IPS-18a (cell line): ENCODE data around the gene SIPA1L2.

ENCODE experiments used
- H3K27ac ChIP-seq: one replicate; pipeline ENCODE4 v1.5.1; 2013; ENCODE audit warnings: low read length
- H3K27me3 ChIP-seq: one replicate; pipeline ENCODE4 v1.6.1; 2013; ENCODE audit warnings: mild to moderate bottlenecking, low read length; ENCODE audit not compliant: control insufficient read depth, insufficient read depth
- H3K36me3 ChIP-seq: one replicate; pipeline ENCODE4 v1.6.1; 2013; ENCODE audit warnings: low read depth, low read length; ENCODE audit not compliant: control insufficient read depth
- H3K4me1 ChIP-seq: one replicate; pipeline ENCODE4 v1.6.1; 2013; ENCODE audit warnings: low read depth, low read length; ENCODE audit not compliant: control insufficient read depth
- H3K4me3 ChIP-seq: one replicate; pipeline ENCODE4 v1.5.1; 2013; ENCODE audit warnings: low read length
- H3K9ac ChIP-seq: one replicate; pipeline ENCODE4 v1.6.1; 2013; ENCODE audit warnings: mild to moderate bottlenecking, low read length, moderate library complexity
- H3K9me3 ChIP-seq: one replicate; pipeline ENCODE4 v1.6.1; 2013; ENCODE audit warnings: low read depth, low read length; ENCODE audit not compliant: control insufficient read depth

Gene SIPA1L2

GRCh38 chr1:232626452-232626851, 3.5 kb downstream of the SIPA1L2 start:
- Histone ChIP-seq H3K4me3 (no peak overlapping the region), H3K27ac (no peak overlapping the region), H3K9ac (no peak overlapping the region), H3K4me1 (peaks cover 40% of the 10 kb centered on the region), H3K27me3 (peaks cover 30% of the 10 kb centered on the region), H3K9me3 (no peaks in the 10 kb centered on the region), H3K36me3 (no peaks in the 10 kb centered on the region)

- no peak overlapping the region for H3K27ac ChIP-seq
- H3K36me3 ChIP-seq, result no peaks in the 10 kb centered on the region
- H3K9me3 ChIP-seq, result no peaks in the 10 kb centered on the region
- no peak overlapping the region for H3K9ac ChIP-seq
- peaks cover 20% of the 10 kb centered on the region for H3K27me3 ChIP-seq
- no peak overlapping the region for H3K4me3 ChIP-seq
- H3K4me1 ChIP-seq, result peaks cover 45% of the 10 kb centered on the region
These were observed 4.5 kb downstream of the SIPA1L2 start for GRCh38 chr1:232625319-232625868.

DNA sequence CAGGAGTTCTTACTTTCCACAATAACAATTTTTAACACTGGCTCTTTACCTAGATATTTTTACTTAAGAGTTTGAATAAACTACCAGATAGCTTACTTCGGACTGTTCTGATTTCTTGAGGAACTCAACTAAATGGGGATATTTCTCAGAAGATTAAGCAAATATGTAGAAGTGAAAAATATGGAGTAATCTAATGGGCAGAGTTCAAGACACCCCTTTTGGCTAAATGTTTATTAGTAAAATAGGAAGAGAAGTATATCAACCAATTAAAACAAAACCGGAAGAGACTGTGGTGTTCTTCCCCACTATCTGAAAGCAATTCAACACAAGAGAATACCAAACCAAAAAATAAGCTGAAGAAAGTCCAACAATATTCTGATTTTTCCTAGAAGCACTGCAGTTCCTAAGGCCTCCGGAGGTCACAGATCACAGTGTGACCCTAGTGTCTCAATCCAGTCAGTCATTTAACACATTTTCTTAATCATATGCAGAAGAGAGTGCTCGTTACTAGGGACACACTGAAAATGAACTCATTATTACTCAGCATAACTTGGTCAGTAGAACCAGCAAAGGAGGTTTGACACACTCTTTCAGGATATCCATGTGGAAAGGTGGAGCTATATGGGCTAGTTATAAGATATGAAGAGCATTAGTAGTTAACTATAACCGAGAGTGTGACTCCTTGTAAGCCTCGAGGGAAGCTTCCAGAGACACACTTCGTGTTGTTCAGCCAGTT, 5.2 kb downstream of the SIPA1L2 start:
- Histone ChIP-seq H3K36me3 (no peaks in the 10 kb centered on the region), H3K9me3 (no peaks in the 10 kb centered on the region), H3K4me1 (peaks cover 52% of the 10 kb centered on the region), H3K27me3 (peaks cover 20% of the 10 kb centered on the region), H3K27ac (no peak overlapping the region), H3K9ac (no peak overlapping the region), H3K4me3 (no peak overlapping the region)

DNA sequence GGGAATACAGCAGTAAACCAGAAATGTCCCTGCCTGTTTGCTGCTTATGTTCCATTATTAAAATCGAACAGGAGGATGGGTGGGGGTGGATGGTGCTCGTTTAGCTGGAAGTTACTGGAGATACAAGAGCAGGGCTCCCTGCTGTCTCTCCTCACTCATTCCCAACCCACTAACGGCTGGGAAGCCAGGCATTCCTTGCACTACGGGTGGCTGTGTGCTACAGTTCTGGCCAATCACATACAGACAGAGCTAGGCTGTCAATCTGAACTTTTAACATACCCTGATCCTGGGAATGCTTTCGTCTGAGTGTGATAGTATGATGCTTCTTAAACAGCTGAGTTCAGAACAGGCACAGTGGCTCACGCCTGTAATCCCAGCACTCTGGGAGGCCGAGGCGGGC, 7.0 kb downstream of the SIPA1L2 start:
- Histone ChIP-seq H3K9ac (no peak overlapping the region), H3K4me1 (peaks cover 52% of the 10 kb centered on the region), H3K27ac (no peak overlapping the region), H3K9me3 (no peaks in the 10 kb centered on the region), H3K27me3 (peaks cover 12% of the 10 kb centered on the region), H3K36me3 (no peaks in the 10 kb centered on the region), H3K4me3 (peak overlapping the region; percentile 7)

DNA sequence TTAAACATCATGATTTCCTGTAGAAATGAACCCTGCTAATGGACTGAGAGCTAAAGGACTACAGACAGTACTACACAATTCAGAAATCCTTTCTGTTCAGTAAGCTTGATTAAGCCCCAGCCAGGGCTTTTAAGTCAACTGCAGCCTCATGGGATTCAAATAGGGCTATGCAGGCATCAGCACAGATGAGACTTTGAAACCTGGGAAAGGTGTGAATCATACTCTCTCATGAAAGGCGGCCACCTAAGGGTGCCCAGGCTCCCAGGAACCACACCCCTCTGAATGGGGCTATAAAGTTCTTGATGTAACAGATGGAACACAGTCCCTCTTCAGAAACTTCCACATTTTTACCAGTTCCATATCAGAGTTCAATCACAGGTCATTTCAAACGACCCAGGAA, 7.6 kb downstream of the SIPA1L2 start:
- Histone ChIP-seq H3K4me3 (no peak overlapping the region), H3K9ac (no peak overlapping the region), H3K27ac (no peak overlapping the region), H3K36me3 (no peaks in the 10 kb centered on the region), H3K4me1 (peaks cover 54% of the 10 kb centered on the region), H3K9me3 (no peaks in the 10 kb centered on the region), H3K27me3 (peaks cover 9% of the 10 kb centered on the region)

GRCh38 chr1:232621050-232621449, 8.9 kb downstream of the SIPA1L2 start:
- Histone ChIP-seq H3K27ac (no peak overlapping the region), H3K27me3 (peaks cover 9% of the 10 kb centered on the region), H3K4me1 (peaks cover 54% of the 10 kb centered on the region), H3K9ac (no peak overlapping the region), H3K36me3 (no peaks in the 10 kb centered on the region), H3K9me3 (no peaks in the 10 kb centered on the region), H3K4me3 (no peak overlapping the region)

GRCh38 chr1:232620356-232620969, 9.5 kb downstream of the SIPA1L2 start:
- Histone ChIP-seq H3K9ac (no peak overlapping the region), H3K27ac (no peak overlapping the region), H3K4me3 (no peak overlapping the region)

DNA sequence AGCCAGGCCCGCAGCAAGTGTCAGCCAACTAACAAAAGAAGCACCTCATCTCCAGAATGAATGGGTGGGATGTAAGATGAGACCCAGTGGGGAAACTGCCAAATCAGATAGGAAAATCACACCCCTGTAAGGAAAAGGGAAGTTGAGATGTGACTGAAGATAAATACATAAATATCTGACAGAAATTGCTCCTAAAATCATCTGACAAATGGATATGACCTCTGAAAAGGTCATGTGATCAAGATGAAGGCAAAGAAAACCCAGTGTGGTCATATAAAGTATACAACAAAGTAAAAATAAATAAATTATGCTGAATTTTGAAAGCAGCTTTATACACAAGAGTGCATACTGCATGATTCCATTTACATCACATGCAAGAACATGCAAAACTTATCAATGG, 12.7 kb downstream of the SIPA1L2 start:
- H3K9me3 ChIP-seq, result no peaks in the 10 kb centered on the region
- H3K36me3 ChIP-seq, result no peaks in the 10 kb centered on the region
- no peak overlapping the region for H3K4me3 ChIP-seq
- H3K27me3 ChIP-seq, result peaks cover 9% of the 10 kb centered on the region
- no peak overlapping the region for H3K27ac ChIP-seq
- peaks cover 44% of the 10 kb centered on the region for H3K4me1 ChIP-seq
- no peak overlapping the region for H3K9ac ChIP-seq

More at GRCh38 chr1:232620356-232620969, 9.5 kb downstream of the SIPA1L2 start:
- no peaks in the 10 kb centered on the region for H3K9me3 ChIP-seq
- no peaks in the 10 kb centered on the region for H3K36me3 ChIP-seq
- peaks cover 52% of the 10 kb centered on the region for H3K4me1 ChIP-seq
- peaks cover 9% of the 10 kb centered on the region for H3K27me3 ChIP-seq

DNA sequence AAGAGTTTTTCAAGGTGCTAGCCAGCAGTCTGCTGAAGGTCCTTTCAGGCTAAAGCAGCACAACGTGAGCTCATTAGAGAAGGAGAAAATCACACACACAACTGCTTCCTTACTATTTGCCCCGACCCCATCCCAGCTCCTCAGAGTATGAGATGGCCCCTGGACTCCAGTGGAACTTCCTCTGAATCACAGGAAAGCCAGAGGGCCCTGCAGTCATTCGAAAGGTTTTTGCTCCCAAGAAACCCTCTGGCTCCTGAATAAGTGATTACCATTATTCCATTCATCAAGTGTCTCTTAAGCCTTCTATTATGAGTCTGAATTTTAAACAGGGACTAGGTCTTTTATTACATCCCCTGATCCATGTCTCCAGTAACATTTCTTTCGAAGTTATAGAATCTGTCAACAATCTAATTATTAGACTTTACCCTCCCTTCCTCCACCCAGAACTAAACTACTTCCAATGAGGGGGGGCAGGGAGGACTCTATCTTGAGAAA, 14.6 kb downstream of the SIPA1L2 start:
- Histone ChIP-seq H3K27ac (no peak overlapping the region), H3K9ac (no peak overlapping the region), H3K4me3 (no peak overlapping the region), H3K4me1 (peaks cover 33% of the 10 kb centered on the region), H3K36me3 (no peaks in the 10 kb centered on the region), H3K27me3 (peaks cover 9% of the 10 kb centered on the region), H3K9me3 (no peaks in the 10 kb centered on the region)

- Histone ChIP-seq H3K9ac (no peak overlapping the region), H3K9me3 (no peaks in the 10 kb centered on the region), H3K36me3 (no peaks in the 10 kb centered on the region), H3K4me1 (peaks cover 27% of the 10 kb centered on the region), H3K27ac (no peak overlapping the region), H3K27me3 (peaks cover 9% of the 10 kb centered on the region), H3K4me3 (no peak overlapping the region)
These were observed 15.1 kb downstream of the SIPA1L2 start for GRCh38 chr1:232614811-232615210.

DNA sequence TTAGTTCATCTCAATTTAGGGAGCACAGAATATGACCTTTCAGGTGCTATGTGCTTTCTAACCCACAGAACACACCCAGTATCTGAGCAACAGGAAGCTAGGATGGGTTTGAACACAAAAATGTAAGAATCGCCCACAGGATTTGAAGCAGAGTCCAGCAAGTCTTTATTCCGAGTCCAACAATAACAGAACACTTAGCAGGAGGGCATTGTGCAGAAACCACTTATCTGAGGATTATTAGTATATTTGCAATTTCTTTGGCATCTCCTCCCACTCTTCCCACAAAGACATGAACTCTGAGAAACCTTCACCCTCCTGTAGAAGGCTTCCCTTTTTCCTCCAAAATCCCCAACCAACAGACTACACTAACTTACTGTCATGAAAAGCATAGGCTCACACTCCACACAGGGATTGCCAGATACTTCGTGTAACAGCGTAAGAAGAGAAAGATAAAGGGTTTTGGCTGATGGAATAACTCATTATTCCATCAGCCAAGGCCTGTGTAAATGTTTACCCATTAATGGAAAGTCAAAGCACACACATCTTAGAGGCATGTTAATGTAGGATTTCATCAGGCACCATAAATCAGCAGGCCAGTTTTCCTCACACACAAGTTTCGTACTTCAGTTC, 16.1 kb downstream of the SIPA1L2 start:
- peaks cover 1% of the 10 kb centered on the region for H3K27me3 ChIP-seq
- H3K36me3 ChIP-seq, result no peaks in the 10 kb centered on the region
- H3K9ac ChIP-seq, result no peak overlapping the region
- H3K27ac ChIP-seq, result no peak overlapping the region
- no peaks in the 10 kb centered on the region for H3K9me3 ChIP-seq
- no peak overlapping the region for H3K4me3 ChIP-seq
- H3K4me1 ChIP-seq, result peaks cover 19% of the 10 kb centered on the region
